Stimulated activated CD4-positive, alpha-beta T cell treated with anti-CD3 and anti-CD28 coated beads, Interleukin-12 subunit alpha, Interleukin-12 subunit beta, amount 100 ng/mL, for 4 hours (primary cell): ENCODE data around the gene PLD4.

Experiments
- DNase-seq: peaks from one replicate; pipeline ENCODE4 v3.0.0-alpha.2; 2020

Gene PLD4

DNA sequence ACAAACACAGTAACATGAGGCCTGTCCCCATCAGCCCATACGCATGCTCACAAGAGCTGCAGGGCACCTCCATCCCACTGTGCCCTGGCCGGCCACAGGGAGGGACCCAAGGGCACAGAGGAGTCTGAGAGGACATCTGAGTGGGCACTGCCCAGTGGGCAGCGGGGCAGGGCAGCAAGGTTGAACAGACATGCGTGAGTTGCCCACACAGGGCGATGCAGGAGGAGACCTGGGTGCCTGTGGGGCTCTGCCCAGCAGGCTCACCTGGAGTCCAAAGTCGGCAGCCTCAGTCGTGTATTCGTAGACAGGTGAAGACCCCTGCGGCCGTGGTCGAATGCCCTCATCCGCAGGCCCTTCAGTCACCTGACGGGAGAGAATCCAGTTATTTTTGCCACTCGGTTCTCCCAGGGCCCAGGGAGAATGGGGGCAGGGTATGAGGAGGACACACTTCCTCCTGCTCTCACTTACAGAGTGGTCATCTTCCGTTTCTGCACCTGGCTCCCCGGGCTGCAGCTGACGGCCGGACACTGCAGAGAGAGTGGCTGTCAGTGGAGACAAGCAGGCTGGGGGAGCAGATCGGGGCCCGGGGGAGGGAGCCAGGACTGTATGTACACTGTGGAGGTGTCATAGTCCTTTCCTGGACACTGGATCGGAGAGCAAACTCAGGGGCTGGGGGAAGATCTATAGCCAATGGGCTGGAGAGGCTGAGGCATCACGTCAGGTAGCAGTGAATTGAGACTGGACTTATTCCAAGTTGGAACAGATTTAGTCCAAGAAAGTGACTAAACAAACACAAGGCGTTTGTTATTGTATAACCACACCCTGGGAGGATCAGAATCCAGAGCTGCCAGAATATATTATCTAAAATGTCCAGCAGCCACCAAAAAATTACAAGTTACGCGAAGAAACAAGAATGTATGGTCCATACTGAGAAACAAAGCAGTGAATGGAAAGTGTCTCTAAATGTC lies 32.8 kb downstream of the PLD4 start:
- DNase-seq, result no peak

DNA sequence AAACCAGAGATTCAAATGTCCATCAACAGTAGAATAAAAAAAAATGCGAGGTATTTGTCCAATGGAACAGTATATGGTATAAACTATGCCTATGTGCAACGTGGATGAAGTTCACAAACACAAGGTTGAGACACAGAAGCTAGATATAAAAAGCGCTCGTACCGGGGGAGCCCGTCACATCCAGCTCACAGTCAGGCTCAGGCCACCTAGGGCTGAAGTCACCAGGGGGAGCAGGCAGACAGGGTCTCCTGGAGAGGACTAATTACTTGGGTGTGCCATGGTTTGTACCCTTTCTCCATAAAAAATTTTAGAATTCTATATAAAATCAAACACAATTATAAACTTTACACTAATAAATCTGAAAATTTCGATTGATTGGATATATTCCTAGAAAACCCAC lies 39.9 kb downstream of the PLD4 start:
- no peak for DNase-seq

DNA sequence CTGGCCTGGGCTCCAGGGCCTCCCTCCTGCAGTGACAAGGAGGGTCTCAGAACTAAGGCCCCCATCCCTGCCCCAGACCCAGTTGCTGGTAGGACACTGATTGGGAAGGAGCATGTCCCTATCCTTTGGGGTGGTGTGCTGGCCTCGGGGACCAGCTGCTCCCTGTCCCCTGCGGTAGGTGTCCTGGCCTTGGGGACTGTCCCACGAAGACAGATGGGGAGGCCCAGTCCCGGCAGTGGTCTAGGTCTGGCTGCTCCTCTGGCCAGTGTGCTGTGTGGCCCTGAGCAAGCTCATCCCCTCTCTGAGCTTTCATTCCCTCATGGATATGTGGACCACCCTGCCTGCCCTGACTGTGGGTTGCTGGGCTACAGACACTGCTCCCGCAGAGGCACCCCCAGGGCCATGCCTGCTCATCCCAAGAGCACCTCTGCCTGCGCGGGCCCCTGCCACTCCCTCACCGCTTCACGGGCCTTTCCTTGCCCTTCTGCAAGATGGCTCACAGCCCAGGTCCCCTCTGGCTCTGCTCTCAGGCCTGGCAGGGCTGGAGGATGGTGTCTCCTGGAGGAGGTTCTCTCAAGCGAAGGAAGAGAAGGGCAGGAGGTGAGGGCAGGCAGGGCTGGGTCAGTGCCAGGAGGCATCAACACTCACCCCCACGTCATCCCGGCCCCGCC lies 41.0 kb downstream of the PLD4 start:
- no peak for DNase-seq

DNA sequence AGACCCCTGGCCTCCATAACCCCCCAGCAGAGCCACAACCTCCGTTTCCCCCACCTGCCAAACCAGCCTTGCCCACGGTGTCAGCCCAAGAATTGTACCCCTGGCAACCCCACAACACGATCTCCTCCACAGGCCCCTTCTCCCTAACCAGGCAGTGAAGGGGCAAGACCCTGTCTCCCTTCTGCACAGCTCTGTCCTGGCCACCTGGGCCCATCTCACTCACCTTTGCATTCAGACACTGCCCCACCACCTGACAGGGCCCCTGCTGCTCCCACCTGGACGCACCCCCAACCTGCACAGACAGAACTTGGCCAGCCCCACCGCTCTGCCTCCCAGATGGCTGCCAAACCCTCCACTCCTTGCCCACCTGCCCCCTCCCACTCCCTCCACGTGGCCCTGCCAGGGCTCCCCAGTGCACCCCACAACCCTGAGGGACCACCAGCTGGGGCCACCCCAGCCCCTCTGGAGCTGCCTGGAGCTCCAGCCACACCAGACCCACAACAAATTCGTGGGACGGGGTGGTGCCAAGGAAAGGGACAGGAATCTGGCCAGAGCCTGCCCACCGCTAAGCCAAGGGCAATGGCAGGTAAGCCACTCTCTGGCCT lies 41.7 kb downstream of the PLD4 start:
- no peak for DNase-seq

- DNase-seq, result no peak
Measured at GRCh38 chr14:104966981-104967385, 42.3 kb downstream of the PLD4 start.

GRCh38 chr14:104967386-104968152 lies 42.9 kb downstream of the PLD4 start:
- DNase-seq, result no peak

DNA sequence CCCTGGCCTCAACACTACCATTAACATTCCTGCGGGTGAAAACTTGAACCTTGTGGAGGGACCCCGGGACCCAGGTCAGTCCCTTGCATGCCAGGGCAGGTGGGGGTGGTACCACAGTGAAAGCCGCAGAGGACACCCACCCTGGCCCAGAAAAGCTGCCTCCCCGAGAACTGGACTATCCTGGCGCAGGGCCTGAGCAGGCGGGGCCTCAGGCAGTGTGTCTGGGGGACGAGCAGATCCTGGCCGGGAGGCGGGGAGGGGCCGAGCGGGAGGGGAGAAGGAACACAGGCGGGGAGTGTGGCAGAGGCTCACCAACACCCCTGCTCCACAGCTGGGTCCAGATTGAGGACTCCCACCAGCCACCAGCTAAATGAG lies 43.5 kb downstream of the PLD4 start:
- DNase-seq, result no peak

DNA sequence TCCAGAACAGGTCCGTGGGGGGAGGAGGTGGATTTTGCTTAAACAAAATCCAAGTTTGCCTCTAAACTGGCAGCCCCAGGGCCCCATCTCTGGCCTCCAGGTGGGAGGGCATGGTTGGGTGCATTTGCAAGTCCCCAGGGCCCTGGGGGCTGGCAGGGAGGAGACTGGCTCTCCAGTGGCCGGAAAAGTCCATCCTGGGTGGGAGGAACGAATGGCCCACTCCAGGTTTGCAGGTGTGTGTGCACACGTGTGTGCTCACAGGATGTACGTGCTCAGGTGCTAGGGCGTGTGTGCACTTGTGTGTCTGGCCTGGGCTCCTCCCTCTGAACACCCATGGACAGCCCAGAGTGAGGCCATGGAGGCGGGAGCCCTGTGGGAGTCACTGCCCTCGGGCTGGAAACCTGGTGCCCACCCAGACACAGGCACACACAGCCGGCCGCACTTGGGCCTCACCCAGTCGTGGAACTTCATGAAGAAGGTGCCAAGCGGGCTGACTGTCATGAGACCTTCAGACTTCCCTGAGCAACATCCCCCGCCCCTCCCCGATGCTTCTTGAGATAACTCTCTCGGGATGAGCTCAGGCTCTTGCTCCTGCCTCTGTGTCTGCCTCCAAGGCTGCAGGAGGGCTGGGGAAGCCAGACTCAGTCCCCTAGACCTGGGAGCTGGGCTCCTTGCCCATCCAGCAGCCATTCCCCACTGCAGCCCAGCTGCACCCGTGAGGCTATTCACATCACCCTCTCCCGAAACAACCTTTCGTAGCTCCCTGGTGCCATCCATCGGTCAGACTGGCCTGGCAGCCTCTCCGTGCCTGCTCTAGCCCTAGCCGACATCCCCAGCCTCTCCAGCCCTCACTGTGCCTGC lies 44.1 kb downstream of the PLD4 start:
- no peak for DNase-seq

DNA sequence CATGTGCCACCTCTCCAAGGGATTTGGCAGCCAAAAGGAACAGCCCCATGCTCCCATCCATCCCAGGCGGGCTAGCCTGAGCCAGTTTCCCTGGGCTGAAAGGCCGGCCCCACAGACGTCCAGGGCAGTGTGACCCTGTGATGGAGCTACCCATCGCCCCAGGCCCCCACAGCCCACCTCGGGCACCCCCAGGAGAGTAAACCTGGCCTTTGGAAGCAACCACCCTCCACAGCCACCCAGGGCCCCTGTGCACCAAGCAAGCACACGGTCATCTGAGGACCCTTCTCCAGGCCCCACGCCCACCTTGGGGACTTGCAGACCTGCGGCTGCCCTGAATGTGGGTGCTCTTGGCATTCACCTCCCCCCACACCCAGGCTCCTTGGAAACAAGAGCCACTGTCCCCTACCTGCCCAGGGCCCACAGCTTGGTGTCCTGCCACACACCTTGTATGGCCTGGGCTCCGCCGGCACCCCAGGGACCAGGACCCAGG lies 45.1 kb downstream of the PLD4 start:
- DNase-seq, result no peak

GRCh38 chr14:104970231-104971068 lies 45.8 kb downstream of the PLD4 start:
- no peak for DNase-seq

DNA sequence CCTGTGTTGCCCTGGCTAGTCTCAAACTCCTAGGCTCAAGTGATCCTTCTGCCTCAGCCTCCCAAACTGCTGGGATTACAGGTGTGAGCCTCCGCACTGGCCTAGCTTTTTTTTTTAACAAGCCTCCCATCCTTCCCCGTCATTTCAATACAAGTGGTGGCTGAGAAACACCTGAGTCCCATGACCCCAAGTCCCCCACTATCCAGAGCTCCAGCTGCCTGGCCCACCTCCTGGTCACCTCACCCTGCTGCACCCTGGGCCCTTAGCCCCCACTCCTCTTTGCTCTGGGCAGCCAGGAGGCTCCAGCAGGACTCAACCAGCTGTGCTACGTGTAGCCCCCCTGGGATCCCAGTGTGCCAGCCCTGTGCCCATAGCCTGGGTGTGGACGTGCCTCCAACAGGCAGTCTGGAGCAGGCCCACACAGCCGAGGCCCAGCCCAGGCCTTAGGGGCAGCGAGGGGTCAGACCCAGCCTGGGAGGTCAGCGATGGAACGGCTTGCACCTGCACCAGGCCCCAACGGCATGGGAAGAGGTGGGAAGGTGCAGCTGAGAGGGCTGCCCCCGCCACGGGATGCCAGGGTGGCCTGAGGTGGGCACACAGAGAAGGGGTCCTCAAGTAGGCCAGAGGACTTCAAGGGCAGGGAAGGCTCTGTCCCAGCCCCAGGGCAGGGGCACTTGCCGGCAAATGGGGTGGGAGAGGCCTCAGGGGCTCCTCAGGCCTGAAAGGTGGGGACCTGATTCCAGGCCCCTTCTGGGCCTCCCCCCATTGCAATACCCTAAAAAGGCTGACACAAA lies 47.0 kb downstream of the PLD4 start:
- no peak for DNase-seq

DNA sequence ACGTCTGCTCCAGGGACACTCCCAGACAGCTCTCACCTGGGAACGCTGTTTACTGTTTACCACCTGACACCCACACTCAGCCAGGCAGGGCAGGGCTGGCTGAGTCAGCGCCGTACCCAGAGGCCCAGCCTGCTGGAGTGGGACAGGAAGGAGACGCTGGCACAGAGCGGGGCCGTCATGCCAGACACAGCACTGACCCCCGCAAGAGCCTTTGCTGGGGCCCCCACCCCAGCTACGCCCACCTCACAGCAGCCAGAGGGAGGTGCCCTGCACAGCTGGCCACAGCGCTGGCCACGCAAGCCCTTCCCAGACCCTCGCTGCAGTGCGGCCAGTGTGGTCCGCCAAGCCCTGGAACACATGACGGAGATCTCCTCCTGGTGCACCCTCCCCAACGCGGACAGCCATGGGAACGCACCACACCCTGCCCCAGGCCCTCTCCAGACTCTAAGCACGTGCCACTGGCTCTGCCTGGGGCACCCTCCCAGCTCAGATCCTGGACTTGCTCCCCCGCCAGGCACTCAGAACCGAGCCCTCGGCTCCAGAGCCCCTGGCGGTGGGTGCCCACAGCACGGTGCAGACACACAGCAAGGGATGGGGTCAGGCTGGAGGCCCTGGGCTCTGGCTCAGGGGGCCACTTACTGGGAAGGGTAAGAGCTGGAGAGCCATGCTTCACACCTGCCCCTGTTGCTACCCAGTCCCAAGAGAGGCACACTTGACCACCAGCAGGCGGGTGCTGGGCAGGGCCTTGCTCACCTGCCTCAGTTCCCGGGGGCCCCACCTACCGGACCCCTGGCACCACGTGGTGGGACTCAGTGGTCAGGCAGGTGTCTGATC lies 47.8 kb downstream of the PLD4 start:
- no peak for DNase-seq

DNA sequence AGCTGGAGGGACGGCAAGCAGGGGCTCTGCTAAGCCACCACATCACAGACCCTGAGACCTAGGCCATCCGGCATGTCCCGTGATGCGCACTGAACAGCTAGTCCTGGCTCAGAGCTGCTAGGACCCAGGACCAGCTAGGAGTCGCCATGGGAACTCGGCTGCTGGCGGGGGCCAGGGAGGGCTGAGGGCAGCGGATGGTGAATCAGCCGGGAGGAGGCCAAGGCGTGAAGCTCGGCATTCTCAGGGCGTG lies 48.4 kb downstream of the PLD4 start:
- DNase-seq, result no peak

DNA sequence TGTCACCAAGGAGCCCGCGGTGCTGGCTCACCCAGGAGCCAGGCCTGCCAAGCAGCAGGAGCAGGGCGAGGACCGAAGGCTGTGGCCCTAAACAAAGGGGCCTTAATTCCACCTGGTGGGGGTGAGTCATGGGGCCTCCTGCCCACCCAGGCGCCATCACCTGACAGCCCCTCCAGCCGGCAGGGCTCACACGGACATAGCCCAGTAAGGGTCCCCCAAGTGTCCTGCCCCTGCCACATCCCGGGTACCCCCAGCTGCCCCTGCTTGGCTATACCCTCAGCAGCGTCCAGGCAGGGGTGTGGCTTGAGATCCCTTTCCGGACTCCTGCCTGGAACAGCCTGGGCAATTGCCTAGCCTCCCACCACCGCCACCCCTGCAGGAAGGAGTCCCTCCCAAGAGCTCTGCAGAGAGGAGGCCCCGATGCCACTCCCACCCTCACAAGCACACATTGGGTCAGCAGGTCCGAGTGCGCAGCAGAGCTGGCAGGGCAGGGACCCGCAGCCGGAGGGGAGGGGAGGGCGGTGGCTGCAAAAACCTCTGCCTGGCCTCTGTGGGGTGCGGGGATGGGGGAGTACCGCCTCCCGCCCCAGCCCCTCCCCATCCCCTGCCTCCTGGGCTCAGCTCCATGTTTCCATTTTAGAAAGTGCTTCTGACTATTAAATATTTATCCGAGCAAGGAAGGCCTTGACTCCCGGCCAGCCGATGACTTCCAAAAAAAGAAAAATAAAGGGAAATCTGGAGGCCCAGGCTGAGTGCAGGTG lies 48.9 kb downstream of the PLD4 start:
- DNase-seq, result no peak

DNA sequence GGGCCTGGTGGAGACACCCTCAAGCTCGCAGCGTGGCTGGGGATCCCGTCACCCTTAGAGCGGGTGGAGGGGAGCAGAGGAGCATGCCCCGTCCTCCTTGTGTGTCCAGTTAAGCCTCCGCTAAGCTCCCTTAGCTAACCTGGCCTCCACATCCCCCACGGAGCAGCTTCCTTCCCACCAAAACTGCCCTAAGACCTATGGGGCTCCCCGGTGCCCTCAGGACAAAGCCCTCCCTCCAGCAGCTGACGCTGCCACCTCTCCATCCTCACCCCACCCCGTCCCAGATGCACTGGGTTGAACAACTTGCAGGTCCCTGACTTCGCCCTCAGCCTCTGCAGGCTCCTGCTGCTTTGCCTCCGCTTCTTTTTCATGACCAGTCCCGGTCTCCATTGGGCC lies 49.5 kb downstream of the PLD4 start:
- DNase-seq, result no peak

DNA sequence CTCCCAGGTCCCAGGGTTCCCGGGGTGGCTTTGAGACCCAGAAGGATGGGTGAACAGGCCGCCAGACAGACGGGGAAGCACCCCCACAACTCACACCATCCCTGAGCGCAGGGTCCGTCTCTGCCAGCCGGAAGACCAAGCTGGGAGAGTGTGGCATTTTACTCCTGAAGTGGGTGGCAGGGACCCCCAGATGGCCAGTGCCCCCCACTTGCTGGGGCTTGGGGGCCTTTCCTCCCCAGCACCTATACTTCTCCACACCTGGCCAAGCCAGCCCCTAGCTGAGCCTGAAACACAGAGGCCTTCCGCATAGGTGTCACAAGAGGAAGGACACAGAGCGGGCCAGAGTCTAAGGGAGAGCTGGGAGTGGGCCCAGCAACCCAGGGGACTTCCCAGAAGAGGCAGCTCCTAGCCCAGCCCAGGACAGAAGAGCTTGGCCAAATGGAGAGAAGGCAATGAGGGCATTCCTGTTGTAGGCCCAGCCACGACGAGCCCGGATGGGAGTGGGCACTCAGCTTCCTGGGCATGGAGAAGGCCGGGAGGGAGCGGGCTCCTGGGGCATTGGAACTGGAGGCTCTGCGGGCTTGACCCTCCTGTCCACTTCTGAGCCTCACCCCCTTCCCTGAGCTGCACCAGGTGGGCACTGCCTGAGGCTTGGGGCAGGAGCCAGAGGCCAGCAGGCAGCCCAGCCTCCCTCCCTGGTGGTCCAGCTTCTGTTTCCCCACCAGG lies 50.1 kb downstream of the PLD4 start:
- DNase-seq, result no peak

DNA sequence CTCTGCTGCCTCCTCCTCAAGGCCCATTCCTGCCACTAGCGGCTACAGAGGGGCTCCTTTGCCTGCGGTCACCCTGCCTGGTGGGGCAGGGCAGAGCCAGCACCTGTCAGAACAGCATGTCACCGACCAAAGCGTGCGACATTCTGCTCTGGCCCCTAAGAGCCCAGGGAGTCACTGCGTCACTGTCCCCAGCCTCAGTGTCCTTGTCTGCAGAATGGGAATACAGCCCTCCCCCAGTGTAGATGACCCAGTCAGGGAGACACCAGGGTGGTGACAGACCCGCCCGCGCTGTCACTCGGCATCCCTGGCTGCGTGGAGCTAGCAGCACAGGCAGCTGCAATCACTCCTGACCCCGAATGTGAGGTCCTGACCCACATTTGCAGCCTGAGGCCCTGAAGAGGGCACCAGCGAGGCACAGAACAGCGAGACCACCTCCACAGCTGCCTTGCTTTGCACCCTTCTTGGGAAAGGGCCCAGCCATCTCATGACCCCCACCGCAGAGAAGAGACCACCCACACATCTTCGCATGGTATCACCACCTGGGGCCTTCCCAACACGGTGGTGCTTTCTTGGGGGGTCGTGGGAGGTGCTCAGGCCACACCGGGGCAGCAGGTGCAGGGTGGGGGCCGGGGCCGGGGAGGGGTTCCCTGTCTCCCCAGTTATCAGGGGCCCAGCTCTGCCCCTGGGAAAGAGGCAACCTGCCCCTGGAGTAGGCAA lies 51.0 kb downstream of the PLD4 start:
- DNase-seq, result no peak
